NCI-H1436 (cell line): ENCODE results near the gene STAB2.
"Not testable (repeated sequence)": the region's sequence is repeated elsewhere in the genome, so short reads cannot be mapped to it uniquely, and the experiment has no call there.

Experiments used
- DNase-seq: peaks from one replicate; lab custom pipeline; 2025; lab: John Stamatoyannopoulos, UW

STAB2 gene

DNA sequence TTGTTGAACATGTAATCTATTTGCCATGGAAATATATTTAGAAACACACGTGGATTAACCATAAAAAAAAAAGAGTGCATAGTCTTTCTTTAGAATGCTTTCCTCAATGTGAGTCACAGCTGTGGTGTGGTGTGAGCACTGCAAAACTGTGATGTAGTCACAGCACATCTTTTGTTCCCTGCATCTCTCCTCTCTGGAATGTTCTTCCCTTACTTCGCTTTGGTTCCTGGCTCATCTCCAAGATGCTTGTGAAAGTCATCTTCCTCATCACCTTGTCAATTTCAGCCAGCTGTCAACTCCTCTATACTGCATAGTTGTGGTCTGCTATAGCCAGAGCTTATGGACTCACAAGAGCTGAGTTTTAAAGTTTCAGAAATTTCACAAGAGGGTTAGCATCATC lies 60.2 kb downstream of the STAB2 start:
- no peak for DNase-seq

DNA sequence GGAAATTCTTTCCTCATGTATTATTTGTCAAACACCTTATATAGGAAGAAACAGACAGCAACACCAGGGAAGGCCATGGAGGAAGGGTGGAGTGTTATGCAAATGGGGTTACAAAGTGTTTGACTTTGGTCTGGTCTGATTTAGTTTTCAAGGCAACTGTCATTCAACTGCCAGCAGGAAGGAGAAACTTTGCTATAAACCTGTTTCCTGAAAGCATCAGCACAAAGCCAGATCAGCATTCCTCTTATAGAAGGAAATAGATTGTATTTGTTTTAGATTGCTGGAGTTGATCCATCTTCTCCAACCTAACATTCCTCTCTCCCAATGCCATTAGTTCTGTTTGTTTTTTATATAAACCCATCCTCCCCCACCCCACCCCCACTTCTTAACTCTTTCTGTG lies 65.7 kb downstream of the STAB2 start:
- DNase-seq: no peak

DNA sequence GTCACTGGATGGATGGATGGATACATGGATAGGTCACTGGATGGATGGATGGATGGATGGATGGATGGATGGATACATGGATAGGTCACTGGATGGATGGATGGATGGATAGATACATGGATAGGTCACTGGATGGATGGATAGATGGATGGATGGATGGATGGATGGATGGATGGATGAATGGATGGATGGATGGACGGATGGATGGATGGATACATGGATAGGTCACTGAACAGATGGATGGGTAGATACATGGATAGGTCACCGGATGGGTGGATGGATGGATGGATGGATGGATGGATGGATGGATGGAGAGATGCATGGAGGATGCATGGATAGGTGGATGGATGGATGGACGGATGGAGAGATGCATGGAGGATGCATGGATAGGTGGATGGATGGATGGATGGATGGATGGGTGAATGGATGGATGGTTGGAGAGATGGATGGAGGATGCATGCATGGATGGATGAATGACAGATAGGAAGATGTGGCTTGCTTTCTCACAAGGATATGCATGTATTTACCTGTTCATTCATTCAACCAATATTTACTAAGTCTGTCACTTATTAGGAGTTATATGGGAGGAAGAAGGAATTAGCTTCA lies 66.6 kb downstream of the STAB2 start:
- DNase-seq: not testable (repeated sequence)

DNA sequence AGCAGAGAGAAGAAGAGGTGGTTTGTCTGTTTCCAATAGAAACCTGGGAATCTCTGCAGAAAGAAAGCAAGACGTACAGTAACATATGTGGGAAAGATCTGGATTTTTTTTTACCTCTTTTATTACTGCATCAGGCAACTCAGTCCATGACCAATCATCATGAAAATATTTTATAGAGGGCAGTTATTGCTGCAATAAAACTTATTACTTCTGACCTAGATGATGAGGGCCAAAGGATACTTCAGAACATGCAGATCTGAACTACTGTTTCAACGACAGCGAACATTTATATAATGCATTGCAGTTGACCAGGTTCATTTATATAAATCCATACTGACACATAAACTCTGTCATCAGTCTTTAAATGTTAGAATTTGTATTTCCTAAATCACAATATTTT lies 67.7 kb downstream of the STAB2 start:
- DNase-seq: no peak

DNA sequence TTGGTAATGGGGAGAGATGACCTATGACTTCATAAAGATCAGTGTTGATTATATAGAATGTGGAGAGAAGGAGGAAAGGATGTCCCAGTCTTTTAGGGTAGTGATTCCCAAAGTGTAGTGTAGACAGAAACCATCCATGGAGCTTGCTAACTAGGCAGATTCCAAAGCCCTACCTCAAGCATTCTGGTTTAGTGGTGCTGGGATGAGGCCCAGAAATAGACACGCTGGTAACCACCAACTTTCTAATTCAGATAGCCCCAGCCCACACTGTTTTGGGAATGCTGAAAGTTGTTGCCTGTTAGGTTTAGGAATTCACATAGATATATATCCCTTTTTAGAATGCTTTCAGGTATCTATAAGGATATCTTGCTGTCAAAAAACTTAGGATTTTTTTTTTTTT lies 69.2 kb downstream of the STAB2 start:
- DNase-seq: no peak

DNA sequence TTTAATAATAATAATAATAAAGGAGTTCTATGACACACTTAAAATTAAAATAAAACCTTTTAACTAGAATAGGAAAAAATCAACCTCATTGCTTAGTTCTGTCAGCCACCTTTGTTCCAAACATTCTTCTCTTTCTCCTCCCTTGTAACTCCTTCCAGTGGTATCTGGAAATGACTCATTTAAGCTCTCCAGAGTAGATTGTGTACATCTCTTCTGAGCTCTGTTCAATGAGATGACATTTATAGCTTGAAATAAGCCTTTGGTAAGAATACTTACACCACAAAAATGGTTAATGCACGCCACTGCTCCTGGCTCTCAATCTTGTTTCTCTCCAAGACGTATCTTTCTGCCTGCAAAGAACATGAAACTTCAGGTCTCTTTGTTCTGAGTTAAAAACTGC lies 70.3 kb downstream of the STAB2 start:
- no peak for DNase-seq

DNA sequence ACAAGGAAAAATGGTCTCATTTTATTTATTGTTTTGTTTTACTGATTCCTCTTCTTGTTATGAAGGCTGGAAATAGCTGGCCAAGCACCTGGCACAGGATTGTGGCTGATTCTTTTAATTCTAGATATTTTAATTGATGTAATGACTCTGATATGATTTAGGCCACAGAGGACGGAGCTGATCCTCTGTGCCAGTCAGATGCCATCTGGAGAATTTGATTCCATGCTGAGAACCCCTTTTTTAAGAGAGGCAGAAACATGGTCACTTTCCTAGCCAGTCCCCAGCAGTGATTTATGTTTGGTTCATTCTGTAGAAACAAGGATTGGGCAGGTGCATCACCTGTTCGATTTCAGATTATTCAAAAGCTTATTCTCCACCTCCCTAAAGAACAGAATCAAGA lies 77.6 kb downstream of the STAB2 start:
- no peak for DNase-seq

DNA sequence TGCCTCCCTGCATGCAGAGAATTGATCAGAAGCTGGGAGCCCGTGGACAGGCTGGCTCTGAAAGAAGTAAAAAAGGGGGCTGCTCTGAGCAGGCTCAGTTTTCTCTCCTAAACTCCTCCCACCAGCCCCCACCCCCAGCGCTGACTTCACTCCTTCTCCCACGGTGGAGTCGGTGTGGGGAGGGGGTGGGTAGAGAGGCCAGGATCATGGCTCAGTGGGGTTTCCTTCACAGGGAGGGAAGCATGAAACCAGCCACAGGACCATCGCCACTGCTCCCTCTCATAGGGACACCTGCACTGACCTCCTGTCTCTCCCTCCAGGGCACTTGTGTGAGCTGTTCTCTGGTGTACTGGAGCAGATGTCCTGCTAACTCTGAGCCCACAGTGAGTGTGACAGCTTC lies 78.9 kb downstream of the STAB2 start:
- no peak for DNase-seq

DNA sequence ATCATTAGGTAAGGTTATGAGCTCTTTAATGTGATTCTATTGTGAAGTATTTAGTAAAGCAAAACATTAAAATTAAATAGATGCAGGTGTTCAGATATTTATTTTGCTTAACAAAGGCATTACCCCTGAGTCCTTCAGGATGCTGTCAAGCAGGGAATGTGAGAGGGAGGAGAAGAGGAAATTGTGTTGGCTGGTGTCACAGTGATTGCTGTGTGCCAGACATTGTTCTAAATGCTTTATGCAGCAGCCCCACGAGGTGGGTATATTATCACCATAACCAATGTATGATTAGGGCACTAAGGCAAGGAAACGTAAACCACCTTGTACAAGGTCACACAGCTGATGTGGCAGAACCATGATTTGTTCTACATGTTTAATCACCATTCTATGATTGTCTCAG lies 80.1 kb downstream of the STAB2 start:
- peak; percentile 33 for DNase-seq

DNA sequence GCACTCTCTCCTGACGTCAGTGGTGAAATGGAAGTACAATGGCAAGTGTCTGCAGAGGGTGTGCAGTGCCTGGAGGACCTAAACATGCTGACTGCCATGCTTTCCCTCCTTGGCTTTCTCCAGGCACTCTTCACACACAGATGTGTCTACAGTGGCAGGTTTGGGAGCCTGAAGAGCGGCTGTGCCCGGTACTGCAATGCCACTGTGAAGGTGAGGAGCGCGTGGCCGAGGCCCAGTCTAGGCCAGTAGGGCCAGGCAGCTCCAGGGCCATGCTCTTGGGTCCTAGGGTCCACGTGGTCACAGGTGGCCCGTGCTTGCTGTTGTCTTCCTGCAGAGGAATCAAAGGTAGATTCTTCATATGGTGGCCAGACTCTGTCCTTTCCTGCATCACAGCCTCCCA lies 81.4 kb downstream of the STAB2 start:
- DNase-seq: no peak

DNA sequence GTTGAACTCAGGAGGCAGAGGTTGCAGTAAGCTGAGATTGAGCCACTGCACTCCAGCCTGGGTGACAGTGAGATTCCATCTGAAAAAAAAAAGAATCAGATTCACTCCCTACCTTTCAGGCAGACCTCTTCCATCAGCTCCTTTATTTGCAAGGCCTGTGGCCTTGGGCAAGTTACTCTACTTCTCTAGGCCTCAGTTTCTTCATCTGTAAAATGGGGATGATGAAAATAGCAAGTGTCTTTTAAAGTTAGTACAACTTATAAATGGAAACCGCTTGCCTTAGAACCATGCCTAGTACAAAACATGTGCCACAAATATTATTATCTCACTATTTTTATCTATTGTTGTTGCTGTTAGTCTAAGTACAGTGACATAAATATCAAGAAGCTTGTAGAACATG lies 84.3 kb downstream of the STAB2 start:
- no peak for DNase-seq

DNA sequence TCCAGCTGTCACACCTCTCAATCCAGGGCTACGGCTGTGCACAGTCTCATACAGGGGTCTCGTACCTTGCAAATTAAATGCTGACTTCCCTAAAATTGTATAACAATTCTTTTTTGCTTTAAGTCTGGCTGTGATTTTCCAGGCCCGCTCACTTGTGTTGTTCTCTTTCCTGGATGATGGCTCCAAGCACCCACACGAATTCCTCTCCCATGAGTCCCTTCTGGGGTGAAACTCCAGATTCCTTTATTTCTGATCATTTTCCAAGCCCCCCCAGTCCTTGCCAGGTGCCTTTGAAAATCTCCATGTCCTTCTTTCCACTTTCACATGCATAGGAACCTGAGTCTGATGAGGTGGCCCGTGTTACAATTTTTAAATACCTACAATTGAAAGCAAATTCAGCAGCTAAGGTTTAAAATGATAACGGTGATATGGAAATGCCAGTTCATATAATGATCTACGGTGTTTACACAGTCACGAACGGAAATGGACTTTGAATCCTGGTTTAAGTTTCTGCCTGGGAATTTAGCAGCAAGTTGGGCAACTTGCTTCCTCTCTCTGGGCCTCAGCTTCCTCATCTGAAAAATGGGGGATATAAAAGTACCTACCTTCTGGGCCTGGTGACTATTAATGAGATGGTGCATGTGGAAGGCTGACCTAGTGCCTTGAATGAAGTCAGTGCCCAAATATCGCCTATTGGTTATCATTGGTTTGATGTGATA lies 85.5 kb downstream of the STAB2 start:
- no peak for DNase-seq

DNA sequence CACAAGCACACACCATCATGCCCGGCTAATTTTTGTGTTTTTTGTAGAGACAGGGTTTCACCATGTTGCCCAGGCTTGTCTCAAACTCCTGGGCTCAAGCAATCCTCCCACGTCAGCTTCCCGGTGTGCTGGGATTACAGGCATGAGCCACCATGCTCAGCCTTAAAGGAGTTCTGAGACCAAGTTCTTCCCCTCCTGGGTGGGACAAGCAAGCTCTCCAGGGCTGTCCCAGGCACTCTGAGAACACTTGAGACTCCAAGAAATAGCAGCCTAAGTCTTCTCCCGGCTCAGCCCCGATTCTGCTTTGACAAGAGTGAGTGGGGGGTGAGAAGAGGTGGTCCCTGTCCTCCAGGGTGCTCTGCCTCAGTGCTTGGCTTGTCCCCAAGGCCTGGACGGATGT lies 86.4 kb downstream of the STAB2 start:
- DNase-seq: no peak

DNA sequence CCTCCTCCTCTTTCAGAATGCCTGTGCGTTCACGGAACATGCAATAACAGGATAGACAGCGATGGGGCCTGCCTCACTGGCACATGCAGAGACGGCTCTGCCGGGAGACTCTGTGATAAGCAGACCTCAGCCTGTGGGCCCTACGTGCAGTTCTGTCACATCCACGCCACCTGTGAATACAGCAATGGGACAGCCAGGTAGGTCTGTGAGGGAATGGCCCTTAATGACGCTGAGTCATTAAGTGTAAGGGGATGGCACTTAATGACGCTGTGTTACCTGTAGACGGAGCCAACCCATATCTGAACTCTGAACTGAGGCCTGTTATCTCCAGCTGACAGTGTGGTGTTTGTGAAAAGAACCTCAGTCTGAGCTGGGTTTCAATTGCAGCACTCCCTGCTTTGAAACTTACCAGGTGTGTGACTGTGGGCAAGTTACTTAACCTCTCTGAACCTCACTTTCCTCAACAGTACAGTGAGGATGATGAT lies 86.9 kb downstream of the STAB2 start:
- DNase-seq: no peak

DNA sequence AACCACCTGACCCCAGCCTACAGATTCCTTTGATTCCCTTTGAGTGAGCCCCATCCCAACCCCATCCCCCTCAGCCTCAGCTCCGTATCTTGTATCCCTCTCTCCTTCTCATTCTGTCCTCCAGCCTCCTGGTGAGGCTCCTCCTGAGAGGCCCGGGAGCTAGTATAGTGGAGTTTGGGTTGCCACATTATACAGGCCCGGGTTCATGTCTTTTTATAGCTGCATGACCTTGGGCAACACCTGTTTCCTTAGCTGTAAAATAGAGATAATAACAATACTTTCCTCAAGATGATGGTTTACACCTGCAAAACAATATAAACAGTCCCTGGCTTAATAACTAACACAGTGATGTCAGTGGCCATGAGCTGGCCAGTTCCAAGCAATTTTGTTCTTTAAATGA lies 89.8 kb downstream of the STAB2 start:
- no peak for DNase-seq

DNA sequence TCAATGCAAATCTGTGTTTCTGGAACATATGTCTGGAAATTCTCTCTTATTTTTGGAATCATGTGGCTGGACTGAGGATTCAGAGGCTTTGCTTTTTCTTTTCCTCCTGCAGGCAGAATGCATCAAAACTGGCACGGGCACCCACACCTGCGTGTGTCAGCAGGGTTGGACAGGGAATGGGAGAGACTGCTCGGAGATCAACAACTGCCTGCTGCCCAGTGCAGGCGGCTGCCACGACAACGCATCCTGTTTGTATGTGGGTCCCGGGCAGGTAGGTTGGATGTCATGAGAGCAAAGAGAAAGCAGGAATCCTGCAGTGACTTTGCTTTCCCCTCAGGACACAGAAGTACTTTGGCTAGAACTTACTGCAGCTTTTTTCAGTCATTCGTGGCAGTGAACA lies 90.3 kb downstream of the STAB2 start:
- no peak for DNase-seq

DNA sequence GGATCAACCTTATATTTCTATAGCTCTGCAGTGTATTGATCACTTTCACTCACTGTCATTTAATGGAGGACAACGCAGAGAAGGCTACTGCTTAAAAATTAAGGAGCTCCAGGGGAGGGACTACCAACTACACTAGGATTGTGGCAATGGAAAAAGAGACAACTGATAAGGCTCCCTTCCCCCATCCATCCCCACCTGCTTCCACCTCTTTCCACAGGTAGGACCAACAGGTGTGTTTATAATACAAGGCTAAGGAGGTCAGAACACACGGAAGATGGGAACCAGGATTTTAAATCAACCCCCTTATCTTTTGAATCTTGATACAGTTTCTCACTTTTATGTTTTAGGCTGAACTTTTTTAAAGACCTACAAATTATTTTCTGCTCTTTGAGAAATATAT lies 90.8 kb downstream of the STAB2 start:
- DNase-seq: no peak

DNA sequence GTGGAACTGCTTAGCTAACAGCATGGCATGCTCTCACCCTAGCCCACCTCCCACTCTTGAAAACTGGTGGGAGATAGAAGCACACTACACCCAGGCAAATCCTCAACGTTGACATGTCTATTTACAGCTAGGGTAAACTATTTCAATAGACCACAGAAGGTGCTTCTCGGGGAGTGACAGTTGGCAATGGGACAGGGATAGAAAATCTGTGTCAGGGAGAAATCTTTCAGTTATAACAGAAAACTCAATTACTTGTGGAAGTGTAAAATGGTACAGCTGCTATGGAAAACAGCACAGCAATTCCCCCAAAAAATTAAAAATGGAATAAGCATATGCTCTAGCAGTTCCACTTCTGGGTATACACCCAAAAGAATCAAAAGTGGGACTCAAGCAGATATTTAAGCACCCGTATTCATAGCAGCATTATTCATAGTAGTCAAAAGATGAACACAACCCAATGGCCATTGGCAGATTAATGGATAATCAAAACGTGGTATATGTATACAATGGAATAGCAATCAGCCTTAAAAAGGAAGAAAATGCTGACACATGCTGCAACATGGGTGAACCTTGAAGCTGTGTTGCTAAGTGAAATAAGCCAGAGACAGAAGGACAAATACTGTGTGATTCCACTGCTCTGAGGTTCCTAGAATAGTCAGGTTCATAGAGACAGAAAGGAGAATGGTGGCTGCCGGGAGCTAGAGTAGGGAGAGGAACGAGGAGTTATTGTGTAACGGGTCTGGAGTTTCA lies 92.5 kb downstream of the STAB2 start:
- DNase-seq: no peak

DNA sequence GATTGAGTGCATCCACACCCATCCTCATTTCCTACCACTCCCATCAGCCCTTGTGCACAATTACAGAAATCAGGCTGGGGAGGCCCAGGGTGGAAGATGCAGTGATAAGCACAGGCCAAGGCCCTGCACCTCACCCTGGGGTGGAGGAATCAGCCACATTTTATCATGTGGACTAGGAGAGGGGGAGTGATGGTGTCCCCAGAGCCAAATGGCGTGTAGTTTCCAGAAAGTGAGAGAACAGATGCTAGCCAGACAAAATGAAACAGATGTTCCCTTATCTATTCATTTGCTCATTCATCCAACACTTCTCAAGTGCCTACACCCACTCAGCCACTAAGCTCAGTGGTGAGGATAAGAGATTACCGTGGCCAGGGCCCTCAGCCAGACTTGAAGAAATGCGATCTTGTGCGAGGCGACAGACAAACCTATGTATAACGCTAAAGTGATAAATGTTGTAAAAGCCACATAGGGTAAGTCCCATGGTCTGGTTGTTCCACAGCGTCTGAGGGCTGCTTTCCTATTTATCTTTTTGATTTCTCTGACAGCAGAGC lies 93.6 kb downstream of the STAB2 start:
- peak; percentile 46 for DNase-seq

DNA sequence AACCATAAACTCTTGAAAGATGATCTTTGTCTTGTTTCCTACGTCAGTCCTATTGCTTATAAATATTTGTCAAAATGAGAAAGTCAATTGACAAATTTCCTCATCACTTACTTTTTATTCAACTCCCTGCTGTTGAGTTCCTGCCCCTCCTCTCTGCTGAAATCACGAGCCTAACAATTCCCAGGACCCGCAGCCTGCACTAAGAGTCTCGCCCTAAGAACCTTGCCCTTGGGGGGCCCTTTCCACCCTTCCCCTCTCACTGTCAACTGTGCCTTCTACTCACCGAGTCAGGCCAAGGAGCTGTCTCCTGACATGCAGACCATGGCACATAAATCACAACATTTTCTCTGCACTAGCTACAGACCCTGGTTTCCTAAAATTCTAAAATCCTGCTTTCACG lies 99.0 kb downstream of the STAB2 start:
- no peak for DNase-seq

DNA sequence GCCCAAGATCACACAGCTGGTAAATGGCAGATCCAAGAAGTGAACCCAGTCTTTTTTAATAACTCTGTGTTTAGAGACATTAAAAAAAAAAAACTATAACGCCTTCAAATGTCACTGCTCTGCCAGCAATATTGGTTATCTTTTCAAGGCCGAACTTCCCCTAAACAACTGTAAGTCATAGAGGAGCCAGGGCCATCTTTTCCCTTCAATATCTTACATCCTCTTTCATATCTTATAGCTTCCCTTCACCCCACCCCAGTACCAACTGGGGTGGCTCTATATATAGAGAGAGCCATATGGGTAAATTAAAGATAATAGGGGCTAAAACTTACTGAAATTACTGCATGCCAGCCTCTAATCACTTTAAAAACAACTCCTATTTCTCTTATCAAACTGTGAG lies 100.2 kb downstream of the STAB2 start:
- no peak for DNase-seq

DNA sequence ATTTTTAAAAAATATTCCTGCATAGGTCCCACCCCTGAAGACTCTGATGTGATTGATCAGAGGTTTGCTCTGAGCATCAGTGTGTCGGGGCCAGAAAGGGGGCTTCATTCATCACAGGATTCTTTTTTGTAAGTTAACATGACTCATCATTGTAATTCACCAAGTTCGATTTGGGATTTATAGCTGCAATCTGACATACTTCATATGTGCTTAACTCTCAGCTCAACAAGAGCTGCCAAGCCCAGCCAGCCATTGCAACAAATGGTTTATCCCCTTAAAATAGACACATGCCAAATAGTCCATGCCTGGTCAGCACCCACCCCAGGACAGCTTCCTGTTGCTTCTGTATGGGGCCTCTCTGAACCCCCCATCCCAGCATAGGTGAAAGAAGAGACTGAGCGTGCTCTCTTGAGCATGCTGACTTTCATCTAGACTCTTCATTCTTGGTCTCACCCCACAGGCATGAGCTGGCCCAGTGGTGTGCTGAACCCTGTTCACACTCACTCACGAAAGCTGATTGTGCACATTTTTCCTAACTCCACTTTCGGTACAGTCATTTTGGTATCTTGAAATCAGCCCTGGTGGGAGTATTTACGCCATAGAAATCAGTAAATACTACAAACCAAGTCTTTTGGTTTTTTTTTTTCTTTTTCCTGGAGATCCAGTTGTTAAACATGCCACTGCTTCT lies 101.4 kb downstream of the STAB2 start:
- DNase-seq: no peak
